Osteoblast (primary cell): Measurements from ENCODE around the gene TUBGCP6. TPM values are rescaled to one million over a fixed set of nuclear protein-coding genes. Genes with fewer than 3 reads are reported as not detected.
A peak's percentile ranks its signal among the peaks of the same experiment; 100 is the strongest.

Experiments
- DNase-seq: peaks from one replicate; pipeline ENCODE4 v3.0.0; 2011; ENCODE audit warnings: low spot score, mixed read lengths; ENCODE audit not compliant: insufficient read length; ENCODE audit errors: missing footprints
- H2AFZ ChIP-seq: 2 replicates; pipeline ENCODE4 v1.6.0; 2011; ENCODE audit warnings: mild to moderate bottlenecking, low read length
- H3K27ac ChIP-seq: 2 replicates; pipeline ENCODE4 v1.5.1; 2011; ENCODE audit warnings: mild to moderate bottlenecking, low read depth, low read length, moderate library complexity
- H3K27me3 ChIP-seq: 2 replicates; pipeline ENCODE4 v1.6.0; 2012; ENCODE audit warnings: mild to moderate bottlenecking, control low read depth, inconsistent platforms, low read length, moderate library complexity; ENCODE audit not compliant: insufficient read depth
- H3K36me3 ChIP-seq: 2 replicates; pipeline ENCODE4 v1.5.1; 2011; ENCODE audit warnings: mild to moderate bottlenecking, low read length, control low read depth, moderate library complexity; ENCODE audit not compliant: insufficient read depth
- H3K4me1 ChIP-seq: 2 replicates; pipeline ENCODE4 v1.5.1; 2011; ENCODE audit warnings: mild to moderate bottlenecking, low read length, control low read depth, moderate library complexity; ENCODE audit not compliant: insufficient read depth
- H3K4me2 ChIP-seq: 2 replicates; pipeline ENCODE4 v1.6.0; 2011; ENCODE audit warnings: mild to moderate bottlenecking, low read length; ENCODE audit not compliant: insufficient read depth
- H3K4me3 ChIP-seq: fragments of 200-600 bp; sonication (generic); 3 replicates; pipeline ENCODE4 v1.5.1; 2012; ENCODE audit warnings: mild to moderate bottlenecking, low read length, inconsistent platforms; ENCODE audit not compliant: insufficient read depth
- H3K79me2 ChIP-seq: 2 replicates; pipeline ENCODE4 v1.6.0; 2012; ENCODE audit warnings: mild to moderate bottlenecking, low read length, control low read depth, inconsistent platforms; ENCODE audit not compliant: insufficient read depth
- H3K9me3 ChIP-seq: 2 replicates; pipeline ENCODE4 v1.5.1; 2011; ENCODE audit warnings: low read depth, low read length, control low read depth
- H4K20me1 ChIP-seq: 2 replicates; pipeline ENCODE4 v1.6.0; 2012; ENCODE audit warnings: mild to moderate bottlenecking, low read length, control low read depth; ENCODE audit not compliant: insufficient read depth
- CTCF ChIP-seq: IDR thresholded peaks from 2 replicates; pipeline ENCODE4 v1.5.1; 2011; ENCODE audit warnings: mild to moderate bottlenecking, low read depth, low read length, moderate library complexity; ENCODE audit errors: extremely low read depth
- total RNA-seq: library from RNA; depleted of rRNA; stranded (reverse); fragments of >200 nt; gene quantifications from 2 replicates; pipeline ENCODE4 v1.2.3, GENCODE V29; 2012

TUBGCP6 gene
- total RNA-seq, 1 donor = 28.2 TPM

- peaks cover 14% of the 10 kb centered on the region for H3K4me1 ChIP-seq
- peak; percentile 38 for DNase-seq
- H3K4me3 ChIP-seq = no peak overlapping the region
- no peak overlapping the region for H3K4me2 ChIP-seq
- H3K36me3 ChIP-seq = peaks cover 6% of the 10 kb centered on the region
- H3K9me3 ChIP-seq = no peaks in the 10 kb centered on the region
- peaks cover 30% of the 10 kb centered on the region for H4K20me1 ChIP-seq
- no peak overlapping the region for H2AFZ ChIP-seq
- no peaks in the 10 kb centered on the region for H3K27me3 ChIP-seq
- no peak overlapping the region for H3K27ac ChIP-seq
- TF ChIP-seq CTCF = no peak
- H3K79me2 ChIP-seq = peaks cover 66% of the 10 kb centered on the region
These were observed 56.5 kb downstream of the TUBGCP6 start for GRCh38 chr22:50188356-50188755.

GRCh38 chr22:50186761-50187523 lies 57.9 kb downstream of the TUBGCP6 start:
- Histone ChIP-seq H3K79me2 (peaks cover 52% of the 10 kb centered on the region), H4K20me1 (peaks cover 21% of the 10 kb centered on the region), H2AFZ (peak overlapping the region; percentile 78), H3K4me1 (peaks cover 14% of the 10 kb centered on the region), H3K9me3 (no peaks in the 10 kb centered on the region), H3K4me2 (peak overlapping the region; percentile 87), H3K36me3 (peaks cover 6% of the 10 kb centered on the region), H3K27ac (no peak overlapping the region), H3K27me3 (no peaks in the 10 kb centered on the region), H3K4me3 (peak overlapping the region; percentile 78)
- no peak for TF ChIP-seq CTCF
- peak; percentile 96 for DNase-seq

GRCh38 chr22:50186181-50186714 lies 58.6 kb downstream of the TUBGCP6 start:
- TF ChIP-seq CTCF = no peak
- H3K27ac ChIP-seq = no peak overlapping the region
- peaks cover 45% of the 10 kb centered on the region for H3K79me2 ChIP-seq
- peak overlapping the region; percentile 78 for H3K4me3 ChIP-seq
- H3K9me3 ChIP-seq = no peaks in the 10 kb centered on the region
- peak overlapping the region; percentile 87 for H3K4me2 ChIP-seq
- peak overlapping the region; percentile 78 for H2AFZ ChIP-seq
- H3K4me1 ChIP-seq = peaks cover 14% of the 10 kb centered on the region
- H3K36me3 ChIP-seq = peaks cover 6% of the 10 kb centered on the region
- H3K27me3 ChIP-seq = no peaks in the 10 kb centered on the region
- H4K20me1 ChIP-seq = peaks cover 17% of the 10 kb centered on the region
- DNase-seq = peak; percentile 93

- TF ChIP-seq CTCF = no peak
- peak within 1 kb of the TSS; percentile 50 for H3K27ac ChIP-seq
- H3K4me3 ChIP-seq = peak within 1 kb of the TSS; percentile 78
- no peaks in the 10 kb centered on the region for H3K9me3 ChIP-seq
- H3K79me2 ChIP-seq = peaks cover 38% of the 10 kb centered on the region
- DNase-seq = peak; percentile 100
- H3K4me2 ChIP-seq = peak within 1 kb of the TSS; percentile 92
- peaks cover 16% of the 10 kb centered on the region for H4K20me1 ChIP-seq
- peaks cover 6% of the 10 kb centered on the region for H3K36me3 ChIP-seq
- peaks cover 11% of the 10 kb centered on the region for H3K4me1 ChIP-seq
- no peaks in the 10 kb centered on the region for H3K27me3 ChIP-seq
- H2AFZ ChIP-seq = peak within 1 kb of the TSS; percentile 93
These were observed 59.3 kb downstream of the TUBGCP6 start, which contains the start of gene TRABD for GRCh38 chr22:50185375-50186087. Gene TRABD (plus strand): TSS chr22:50185913. CDS start chr22:50193061, 7,148 bp downstream.
